Tibial nerve (tissue), 3 donors: Measurements from ENCODE around the gene C1orf174.

Source experiments
- POLR2A ChIP-seq, 2 donors: fragments of 450-650 bp; IDR thresholded peaks; one replicate each; pipeline ENCODE4 v1.6.1; 2017; ENCODE audit warnings: antibody characterized with exemption in 2 of 2, mild to moderate bottlenecking in 2 of 2, moderate library complexity in 2 of 2
- TF ChIP-seq, protein P1 (sequence below), 5 experiments: fragments of 200-600 bp in 3 of 5; fragments of 450-650 bp in 2 of 5; sonication (generic) in 3 of 5; IDR thresholded peaks; one replicate each; pipeline ENCODE4 v1.5.1; 2016 to 2019; ENCODE audit warnings: antibody characterized with exemption in 5 of 5, mild to moderate bottlenecking in 3 of 5, moderate library complexity in 2 of 5

DNA sequence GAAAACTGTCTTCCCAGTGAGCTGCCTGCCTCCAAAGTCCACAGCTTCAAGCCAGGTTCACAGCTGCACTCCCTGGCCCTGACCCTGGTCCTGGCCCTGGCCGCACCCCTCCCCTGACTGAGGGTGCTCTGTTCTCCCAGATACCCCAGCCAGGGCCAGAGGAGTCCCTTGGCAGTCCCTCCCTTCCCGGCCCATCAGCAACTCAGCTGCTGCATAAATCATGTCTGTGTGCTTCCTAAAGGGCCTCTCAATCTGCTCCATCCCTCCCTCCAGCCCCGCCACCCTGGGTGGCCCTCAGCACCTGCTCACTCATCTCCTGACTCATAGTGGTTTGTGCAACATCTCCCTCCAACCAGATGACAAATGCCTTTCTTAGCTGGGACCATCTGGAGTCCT, 24.8 kb upstream of the C1orf174 start:
- TF ChIP-seq, protein P1, sequence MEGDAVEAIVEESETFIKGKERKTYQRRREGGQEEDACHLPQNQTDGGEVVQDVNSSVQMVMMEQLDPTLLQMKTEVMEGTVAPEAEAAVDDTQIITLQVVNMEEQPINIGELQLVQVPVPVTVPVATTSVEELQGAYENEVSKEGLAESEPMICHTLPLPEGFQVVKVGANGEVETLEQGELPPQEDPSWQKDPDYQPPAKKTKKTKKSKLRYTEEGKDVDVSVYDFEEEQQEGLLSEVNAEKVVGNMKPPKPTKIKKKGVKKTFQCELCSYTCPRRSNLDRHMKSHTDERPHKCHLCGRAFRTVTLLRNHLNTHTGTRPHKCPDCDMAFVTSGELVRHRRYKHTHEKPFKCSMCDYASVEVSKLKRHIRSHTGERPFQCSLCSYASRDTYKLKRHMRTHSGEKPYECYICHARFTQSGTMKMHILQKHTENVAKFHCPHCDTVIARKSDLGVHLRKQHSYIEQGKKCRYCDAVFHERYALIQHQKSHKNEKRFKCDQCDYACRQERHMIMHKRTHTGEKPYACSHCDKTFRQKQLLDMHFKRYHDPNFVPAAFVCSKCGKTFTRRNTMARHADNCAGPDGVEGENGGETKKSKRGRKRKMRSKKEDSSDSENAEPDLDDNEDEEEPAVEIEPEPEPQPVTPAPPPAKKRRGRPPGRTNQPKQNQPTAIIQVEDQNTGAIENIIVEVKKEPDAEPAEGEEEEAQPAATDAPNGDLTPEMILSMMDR (IDR thresholded peaks at IDR 0.05): no peak
- TF ChIP-seq POLR2A (IDR thresholded peaks at IDR 0.05): no peak
